HG03280 (cell line): ENCODE measurements around the gene ZCCHC8.

Experiments used
- ATAC-seq: cut with Tn5 transposase; IDR thresholded peaks from one replicate; pipeline ENCODE4 v1.9.1; 2021; ENCODE audit warnings: mild to moderate bottlenecking, moderate library complexity; ENCODE audit not compliant: unreplicated experiment

The ZCCHC8 gene

DNA sequence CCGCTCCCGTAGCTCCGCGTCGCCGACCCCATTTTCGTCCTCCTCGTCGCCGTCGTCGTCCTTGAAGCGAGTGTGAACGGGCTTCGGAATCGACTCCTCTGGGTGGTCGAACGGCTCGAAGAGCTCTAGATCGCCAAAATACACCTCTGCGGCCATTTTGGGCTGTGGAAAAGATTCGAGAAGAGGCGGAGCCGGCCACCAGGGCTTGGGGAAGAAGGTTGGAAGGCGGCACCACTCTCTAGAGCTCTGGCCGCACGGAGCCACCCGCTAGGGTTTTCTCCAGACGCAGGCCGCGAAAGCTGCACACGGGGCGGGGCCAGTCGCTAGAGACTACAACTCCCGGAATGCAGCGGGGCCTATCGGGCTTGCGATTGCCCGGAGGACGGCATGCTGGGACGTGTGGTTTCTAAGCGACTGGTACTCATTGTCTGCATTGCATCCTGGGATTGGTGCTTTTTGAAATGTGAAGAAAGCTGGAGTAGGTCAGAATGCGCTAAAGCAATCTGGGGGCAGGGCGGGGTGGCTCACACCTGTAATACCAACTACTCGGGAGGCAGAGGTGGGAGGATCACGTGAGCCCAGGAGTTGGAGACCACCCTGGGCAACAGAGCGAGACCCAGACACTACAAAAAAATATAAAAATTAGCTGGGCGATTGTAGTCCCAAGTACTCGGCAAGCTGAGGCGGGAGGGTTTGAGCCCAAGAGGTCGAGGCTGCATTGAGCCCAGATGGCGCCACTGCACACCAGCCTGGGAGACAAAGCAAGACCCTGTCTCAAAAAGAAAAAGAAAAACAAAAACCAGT lies at the start of gene ZCCHC8:
Gene ZCCHC8 (minus strand): TSS at position 248 of the 804 bp plus-strand sequence. CDS start 92 bp downstream, at position 156.
- peak; percentile 96 for ATAC-seq

GRCh38 chr12:122547330-122547729 lies 46.6 kb upstream of the ZCCHC8 start:
- no peak for ATAC-seq

- ATAC-seq: peak; percentile 62
These were observed 45.1 kb upstream of the ZCCHC8 start for GRCh38 chr12:122545855-122546254.

DNA sequence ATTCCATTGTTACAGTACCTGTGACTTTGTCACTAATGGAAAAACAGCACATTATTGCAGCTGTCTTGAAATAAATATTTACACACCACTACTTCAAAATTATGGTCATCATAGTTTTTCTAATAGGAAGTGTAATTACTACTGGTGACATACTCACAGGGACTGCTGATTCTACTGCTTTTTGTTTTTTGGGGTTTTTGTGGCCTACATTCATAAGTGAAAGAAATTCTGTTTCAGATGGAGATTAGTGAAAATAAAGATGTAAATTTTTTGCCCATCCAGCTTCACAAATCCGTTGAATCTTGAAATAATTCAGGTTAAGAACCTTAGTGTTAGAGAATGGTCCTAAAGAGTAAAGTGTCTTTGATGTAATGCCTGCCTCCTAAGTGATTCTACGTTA lies 43.8 kb upstream of the ZCCHC8 start:
- ATAC-seq: no peak

- no peak for ATAC-seq
These were observed 37.8 kb upstream of the ZCCHC8 start for GRCh38 chr12:122538496-122538895.

GRCh38 chr12:122537021-122537420 lies 36.3 kb upstream of the ZCCHC8 start:
- ATAC-seq: no peak

- ATAC-seq: no peak
These were observed 33.1 kb upstream of the ZCCHC8 start for GRCh38 chr12:122533856-122534255.

DNA sequence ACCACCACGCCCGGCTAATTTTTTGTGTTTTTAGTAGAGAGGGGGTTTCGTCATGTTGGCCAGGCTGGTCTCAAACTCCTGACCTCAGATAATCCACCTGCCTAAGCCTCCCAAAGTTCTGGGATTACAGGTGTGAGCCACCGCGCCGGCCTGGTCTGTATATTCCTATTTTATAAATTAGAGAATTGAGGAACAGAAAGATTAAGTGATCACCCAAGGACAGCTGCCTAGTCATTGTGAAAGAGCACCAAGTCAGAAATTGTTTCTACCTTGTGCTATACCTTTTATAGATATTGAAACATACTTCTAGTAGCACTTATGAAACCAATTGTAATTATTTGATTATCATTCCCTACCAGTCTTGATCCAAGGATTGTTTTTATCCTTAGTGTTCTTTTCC lies 28.3 kb upstream of the ZCCHC8 start:
- ATAC-seq: no peak

GRCh38 chr12:122528582-122528981 lies 27.9 kb upstream of the ZCCHC8 start:
- ATAC-seq: no peak

- no peak for ATAC-seq
These were observed 26.8 kb upstream of the ZCCHC8 start for GRCh38 chr12:122527478-122527944.

DNA sequence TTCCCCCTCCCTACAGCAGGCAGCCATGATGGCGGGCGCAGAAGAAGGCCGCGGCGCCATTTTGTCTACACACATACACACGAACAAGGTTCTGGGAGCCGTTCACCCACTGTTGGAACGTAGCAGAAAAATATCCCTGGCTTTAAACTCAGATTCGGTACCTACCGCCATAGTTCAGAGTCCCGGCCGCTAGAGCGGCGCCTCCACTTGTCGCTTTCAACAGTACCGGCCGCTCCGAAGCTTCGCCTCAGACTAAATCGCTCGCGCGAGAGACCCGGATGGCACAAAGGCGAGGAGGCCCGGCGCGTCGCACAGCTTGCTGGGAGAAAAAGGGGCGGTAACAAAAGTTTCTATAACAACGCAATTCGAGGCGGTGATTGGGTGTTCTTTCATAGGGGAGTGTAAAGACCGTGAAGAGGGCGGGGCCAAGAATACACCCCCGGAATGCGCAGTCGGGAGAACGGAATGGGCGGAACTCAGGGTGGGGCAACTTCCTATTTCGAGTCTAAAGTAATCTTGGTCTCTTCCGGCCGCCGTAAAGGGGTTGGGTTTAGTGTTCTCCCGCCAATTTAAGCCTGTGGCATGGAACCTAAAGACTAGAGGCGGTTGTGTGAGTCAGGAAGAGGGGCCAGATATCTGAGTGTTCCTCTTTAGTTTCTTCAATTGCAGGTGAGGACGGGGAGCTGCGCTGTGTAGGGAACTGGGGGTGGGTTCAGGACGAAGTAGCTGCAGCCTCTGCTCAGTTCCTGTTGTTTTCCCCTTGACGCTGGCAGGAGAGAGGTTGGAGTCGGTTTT lies 26.1 kb upstream of the ZCCHC8 start, which contains the start of the genes KNTC1 and RSRC2:
Gene KNTC1 (plus strand): TSS at position 567 of the 795 bp plus-strand sequence. CDS start 2,815 bp downstream, outside the sequence.
Gene RSRC2 (minus strand): TSS at position 254 of the 795 bp plus-strand sequence. CDS start 83 bp downstream, at position 171.
- peak; percentile 96 for ATAC-seq

DNA sequence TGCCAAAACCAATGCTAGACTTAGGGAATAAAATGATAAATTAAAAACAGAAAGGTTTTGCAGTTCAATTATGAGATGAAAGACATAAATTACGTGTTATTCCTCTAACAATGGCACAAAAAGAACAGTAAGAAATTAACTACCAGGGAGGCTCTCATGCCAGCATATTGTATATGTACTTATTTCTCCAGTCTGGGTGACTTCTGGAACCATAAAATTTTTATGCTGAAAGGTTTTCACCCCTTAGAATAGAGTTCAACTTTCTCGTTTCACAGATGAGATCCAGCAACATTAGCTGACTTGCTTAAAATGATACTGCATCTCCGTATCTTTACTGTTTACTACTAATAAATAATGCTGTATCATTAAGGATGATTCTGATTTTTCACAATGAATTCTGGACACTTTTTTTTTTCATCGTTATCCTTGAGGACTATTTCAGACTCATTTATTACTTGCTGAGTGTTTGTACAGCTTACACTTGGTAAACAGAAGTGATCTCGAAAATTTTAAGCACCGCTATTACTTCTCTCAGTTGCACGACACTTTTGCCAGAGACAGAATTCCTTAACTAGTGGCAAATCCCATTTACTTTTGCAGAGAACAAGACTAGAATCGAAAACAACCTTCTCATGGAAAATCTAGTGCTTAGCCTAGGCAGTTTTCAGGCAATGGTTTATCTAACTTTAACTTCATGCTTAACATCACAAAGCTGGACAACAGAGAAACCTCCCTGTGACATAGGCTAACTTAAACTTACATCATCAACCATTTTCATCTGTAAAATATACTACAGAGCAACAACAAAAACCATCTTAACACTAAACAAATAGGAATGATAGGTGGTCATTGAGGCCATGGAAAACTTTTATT lies 23.4 kb upstream of the ZCCHC8 start:
- ATAC-seq: no peak

GRCh38 chr12:122523280-122523679 lies 22.5 kb upstream of the ZCCHC8 start:
- ATAC-seq: no peak

DNA sequence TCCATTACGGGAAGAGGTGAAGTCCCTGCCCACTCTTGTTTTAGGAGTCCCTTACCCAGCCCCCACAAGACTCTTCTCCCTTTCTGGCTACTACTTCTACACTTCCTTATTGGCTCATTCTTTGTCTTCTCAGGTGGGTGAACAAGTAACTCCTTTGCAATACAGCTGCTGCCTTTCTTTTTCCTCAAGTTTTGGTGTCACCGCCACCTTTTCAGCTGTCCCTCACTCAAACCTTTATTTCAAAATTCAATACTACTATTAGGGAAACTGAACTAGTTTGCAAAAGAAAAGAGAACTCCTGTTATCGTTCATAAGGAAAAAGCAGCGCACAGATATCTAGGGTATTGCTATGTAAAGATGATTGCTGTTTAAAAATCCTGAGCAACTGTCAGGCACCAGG lies 19.9 kb upstream of the ZCCHC8 start:
- no peak for ATAC-seq

- no peak for ATAC-seq
These were observed 18.7 kb upstream of the ZCCHC8 start for GRCh38 chr12:122519418-122519817.

- no peak for ATAC-seq
These were observed 18.2 kb upstream of the ZCCHC8 start for GRCh38 chr12:122518908-122519307.

DNA sequence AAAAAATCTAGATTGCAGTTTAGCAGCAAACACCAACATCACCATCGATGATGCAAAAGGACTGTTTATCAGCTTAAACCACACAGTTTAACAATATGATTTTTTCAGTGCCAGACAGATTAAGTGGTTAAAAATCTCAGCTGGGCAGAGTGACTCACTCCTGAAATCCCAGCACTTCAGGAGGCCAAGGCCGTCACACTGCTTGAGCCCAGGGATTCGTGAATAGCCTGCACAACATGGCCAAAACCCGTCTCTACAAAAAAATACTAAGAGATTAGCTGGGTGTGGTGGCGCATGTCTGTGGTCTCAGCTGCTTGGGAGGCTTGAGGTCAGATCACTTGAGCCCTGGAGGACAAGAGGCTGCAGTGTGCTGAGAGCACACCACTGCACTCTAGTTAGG lies 17.1 kb upstream of the ZCCHC8 start:
- no peak for ATAC-seq

DNA sequence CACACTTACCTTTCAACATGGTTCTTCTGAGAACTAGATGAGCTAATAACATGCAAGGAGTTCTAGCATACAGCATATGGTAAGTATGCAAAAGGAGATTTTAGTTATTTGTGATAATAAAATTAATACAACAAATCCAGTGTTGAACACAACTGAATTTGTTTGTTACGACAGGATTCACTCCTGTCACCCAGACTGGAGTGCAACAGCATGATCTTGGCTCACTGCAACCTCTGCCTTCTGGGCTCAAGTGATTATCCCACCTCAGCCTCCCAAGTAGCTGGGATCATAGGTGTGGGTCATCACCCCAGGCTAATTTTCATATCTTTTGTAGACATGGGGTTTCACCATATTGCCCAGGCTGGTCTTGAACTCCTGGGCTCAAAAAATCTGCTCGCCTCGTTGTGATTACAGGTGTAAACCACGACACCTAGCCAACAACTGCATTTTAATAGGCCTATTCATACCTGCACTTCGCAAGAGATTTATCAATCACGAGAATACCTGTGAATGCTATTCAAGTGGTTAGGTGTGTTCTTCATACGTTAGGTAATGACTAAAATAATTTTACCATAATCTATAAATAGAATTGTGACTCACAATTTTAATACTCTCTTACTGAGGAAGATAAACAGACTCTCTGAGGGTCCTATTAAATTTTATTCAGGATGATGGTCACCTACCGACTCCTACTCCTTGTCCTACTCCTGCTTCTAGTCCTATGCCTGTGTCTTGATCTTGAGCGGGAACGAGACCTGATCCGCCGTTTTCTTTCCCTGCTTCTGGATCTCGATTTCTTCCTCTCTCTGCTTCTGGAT lies 16.0 kb upstream of the ZCCHC8 start:
- no peak for ATAC-seq

DNA sequence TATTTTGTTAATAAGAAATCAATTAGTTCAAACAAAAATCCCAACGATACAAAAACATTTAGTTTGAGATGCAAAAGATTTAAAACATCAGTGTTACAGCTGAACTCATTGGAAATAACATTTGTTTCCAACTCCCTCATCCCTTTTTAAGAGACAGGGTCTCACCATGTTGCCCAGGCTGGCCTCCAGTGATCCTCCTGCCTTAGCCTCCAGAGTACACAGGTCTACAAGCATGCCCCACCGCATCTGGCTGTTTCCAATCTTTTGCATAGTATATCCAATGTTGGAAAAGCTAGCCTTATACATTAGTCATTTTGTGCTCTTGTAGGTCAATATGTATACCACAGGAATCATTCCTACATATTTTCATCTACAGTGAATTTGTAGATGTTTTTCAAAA lies 14.5 kb upstream of the ZCCHC8 start:
- no peak for ATAC-seq

GRCh38 chr12:122513660-122514059 lies 12.9 kb upstream of the ZCCHC8 start:
- no peak for ATAC-seq
